Measurements from ENCODE around the gene AURKB. TPM values are rescaled to one million over a fixed set of nuclear protein-coding genes. Genes with fewer than 3 reads are reported as not detected.

AURKB gene
- total and polyA plus RNA-seq, 10 of the 15 experiments (the other 5 are each of a cell fraction or from before 2014, with no cell fraction given) = 52.7 to 209 (median 128) TPM

DNA sequence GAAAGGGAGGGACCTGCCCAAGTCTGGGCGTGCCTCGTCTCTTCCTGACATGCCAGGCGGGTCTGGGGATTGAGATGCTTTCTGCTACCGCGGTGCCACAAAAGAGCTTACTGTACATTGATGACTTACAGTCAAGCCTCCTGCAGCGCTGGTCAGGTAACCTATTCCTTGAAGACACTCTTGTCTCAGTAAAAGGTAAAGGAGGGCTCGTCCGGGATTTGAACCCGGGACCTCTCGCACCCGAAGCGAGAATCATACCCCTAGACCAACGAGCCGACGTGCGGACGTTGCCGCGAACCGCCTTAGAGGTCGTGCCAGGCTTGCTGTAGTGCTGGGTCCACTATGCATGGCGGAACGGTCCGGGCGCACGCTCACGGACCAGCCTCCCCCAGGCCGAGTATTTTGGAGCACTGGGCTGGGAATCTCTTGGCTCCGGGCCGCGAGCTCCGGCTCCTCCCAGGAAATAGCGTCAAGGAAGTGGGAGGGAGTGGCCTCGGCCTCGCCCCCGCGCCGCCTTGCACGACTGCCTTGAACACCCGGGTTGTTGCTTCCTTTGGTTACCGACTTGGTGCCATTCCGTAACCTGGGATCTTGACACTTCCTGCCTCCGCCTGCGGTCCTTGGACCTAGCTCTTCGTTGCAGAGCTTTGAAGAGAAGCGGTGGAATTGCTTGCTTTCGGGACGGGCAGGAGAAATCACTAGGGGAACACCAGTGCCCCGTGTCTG, 12.4 kb upstream of the AURKB start:
- Histone ChIP-seq H2AFZ (ENCODE audit: control insufficient read depth, low read depth, low read length) (peak overlapping the region; percentile 91), H4K20me1 (ENCODE audit: control insufficient read depth, insufficient read depth) (no peaks in the 10 kb centered on the region; the same call in 1 of the 2 replicates), H3K4me1 (ENCODE audit: control insufficient read depth, insufficient read depth, low read length) (peaks cover 27% of the 10 kb centered on the region), H3K36me3 (ENCODE audit: control insufficient read depth in 2 of 2, insufficient read depth in 2 of 2, low read length in 1 of 2) (peaks cover 3 to 6% of the 10 kb centered on the region in 2 experiments; a peak in 2 of 4 replicates), H3K9me3 (replicated peaks; ENCODE audit: control insufficient read depth, insufficient read depth, low read length) (no peaks in the 10 kb centered on the region), H3K9ac (ENCODE audit: control insufficient read depth, insufficient read depth, low read length) (peak overlapping the region; percentile 95), H3K4me3 (peak overlapping the region; percentile 83), H3K27ac (ENCODE audit: control insufficient read depth, insufficient read depth) (peak overlapping the region; percentile 97), H3K27me3 (replicated peaks in 1 of 2; ENCODE audit: control insufficient read depth in 2 of 2, insufficient read depth in 2 of 2, low read length in 1 of 2) (no peaks in the 10 kb centered on the region), H3K79me2 (ENCODE audit: control insufficient read depth, insufficient read depth, low read length) (no peaks in the 10 kb centered on the region), H3K4me2 (ENCODE audit: control insufficient read depth, insufficient read depth) (peak overlapping the region; percentile 99)
- FAIRE-seq = no peak
- BruUV-seq (replicated peaks) = no TSS peak
- SMC1A ChIA-PET (ENCODE audit: uncharacterized antibody, unreplicated experiment) = interaction anchor here (0.6 to 6.7 kb wide), 12 partner anchors 12 to 103 kb away, joined by 3 to 64 read pairs (median 22); partner anchors contain the start of genes AURKB, BORCS6, CTC1 and PFAS
- in situ Hi-C loops (cut with MboI) = loop anchor here (5.0 kb wide), 2 partner anchors 35 to 95 kb away; no protein-coding TSS in a partner anchor
- WGBS (ENCODE audit: insufficient coverage, insufficient replicate concordance, low lambda C conversion rate, missing lambda C conversion rate) = under 1% methylated on average over 49 of the region's 49 CpGs
- CTCF ChIA-PET = interaction anchor here (0.8 to 5.0 kb wide), 13 partner anchors 12 to 154 kb away, joined by 3 to 56 read pairs (median 14); partner anchors contain the start of genes ALOXE3, AURKB, BORCS6 and CTC1
- POLR2A ChIA-PET = interaction anchor here (1.0 to 9.0 kb wide), 14 partner anchors 13 to 100 kb away, joined by 3 to 161 read pairs (median 6); partner anchors contain the start of genes AURKB, BORCS6, CTC1 and PFAS
- ATAC-seq = peak; percentile 56
- peak; percentile 81 for DNase-seq (ENCODE audit: low read depth, low spot score)
- intact Hi-C loops (cut with micrococcal nuclease; ENCODE audit: unreplicated experiment) = loop anchor here (1.0 to 5.0 kb wide), 6 partner anchors 25 to 103 kb away; no protein-coding TSS in a partner anchor
- RAD21 ChIA-PET (ENCODE audit: unreplicated experiment) = interaction anchor here (0.9 to 6.5 kb wide), 13 partner anchors 12 to 103 kb away, joined by 3 to 117 read pairs (median 5); partner anchors contain the start of genes AURKB, BORCS6, CTC1 and PFAS
- TF ChIP-seq, protein P1, sequence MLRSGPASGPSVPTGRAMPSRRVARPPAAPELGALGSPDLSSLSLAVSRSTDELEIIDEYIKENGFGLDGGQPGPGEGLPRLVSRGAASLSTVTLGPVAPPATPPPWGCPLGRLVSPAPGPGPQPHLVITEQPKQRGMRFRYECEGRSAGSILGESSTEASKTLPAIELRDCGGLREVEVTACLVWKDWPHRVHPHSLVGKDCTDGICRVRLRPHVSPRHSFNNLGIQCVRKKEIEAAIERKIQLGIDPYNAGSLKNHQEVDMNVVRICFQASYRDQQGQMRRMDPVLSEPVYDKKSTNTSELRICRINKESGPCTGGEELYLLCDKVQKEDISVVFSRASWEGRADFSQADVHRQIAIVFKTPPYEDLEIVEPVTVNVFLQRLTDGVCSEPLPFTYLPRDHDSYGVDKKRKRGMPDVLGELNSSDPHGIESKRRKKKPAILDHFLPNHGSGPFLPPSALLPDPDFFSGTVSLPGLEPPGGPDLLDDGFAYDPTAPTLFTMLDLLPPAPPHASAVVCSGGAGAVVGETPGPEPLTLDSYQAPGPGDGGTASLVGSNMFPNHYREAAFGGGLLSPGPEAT (IDR thresholded peaks at IDR 0.05; ENCODE audit: low read depth) = peak; percentile 78
- TF ChIP-seq TBL1XR1 (IDR thresholded peaks at IDR 0.05; ENCODE audit: low read depth, low read length) = peak; percentile 74; the same call in 1 of the 2 replicates
- 0 out of 2 replicates have a peak, but pooled peaks have one; percentile 26 for TF ChIP-seq MTA2 (IDR thresholded peaks at IDR 0.05; ENCODE audit: low read depth)
- no peak for TF ChIP-seq RCOR1 (conservative IDR thresholded peaks at IDR 0.05; ENCODE audit: low read depth, low read length)
- TF ChIP-seq POLR2AphosphoS2 (IDR thresholded peaks at IDR 0.05; ENCODE audit: low read depth, low read length) = 0 out of 2 replicates have a peak, but pooled peaks have one; percentile 49
- peak; percentile 63; the same call in 1 of the 2 replicates for TF ChIP-seq SIN3A (IDR thresholded peaks at IDR 0.05; ENCODE audit: low read depth, low read length)
- TF ChIP-seq SREBF2 (IDR thresholded peaks at IDR 0.05; ENCODE audit: low read length) = peak; percentile 96
- no peak for TF ChIP-seq ZZZ3 (IDR thresholded peaks at IDR 0.05; ENCODE audit: control insufficient read depth, insufficient read length, low read depth)
- TF ChIP-seq, protein P2, sequence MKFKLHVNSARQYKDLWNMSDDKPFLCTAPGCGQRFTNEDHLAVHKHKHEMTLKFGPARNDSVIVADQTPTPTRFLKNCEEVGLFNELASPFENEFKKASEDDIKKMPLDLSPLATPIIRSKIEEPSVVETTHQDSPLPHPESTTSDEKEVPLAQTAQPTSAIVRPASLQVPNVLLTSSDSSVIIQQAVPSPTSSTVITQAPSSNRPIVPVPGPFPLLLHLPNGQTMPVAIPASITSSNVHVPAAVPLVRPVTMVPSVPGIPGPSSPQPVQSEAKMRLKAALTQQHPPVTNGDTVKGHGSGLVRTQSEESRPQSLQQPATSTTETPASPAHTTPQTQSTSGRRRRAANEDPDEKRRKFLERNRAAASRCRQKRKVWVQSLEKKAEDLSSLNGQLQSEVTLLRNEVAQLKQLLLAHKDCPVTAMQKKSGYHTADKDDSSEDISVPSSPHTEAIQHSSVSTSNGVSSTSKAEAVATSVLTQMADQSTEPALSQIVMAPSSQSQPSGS (IDR thresholded peaks at IDR 0.05; ENCODE audit: low read length) = no peak
- TF ChIP-seq HCFC1 (IDR thresholded peaks at IDR 0.05; ENCODE audit: low read length) = no peak
- peak; percentile 70 for TF ChIP-seq SMAD5 (IDR thresholded peaks at IDR 0.05; ENCODE audit: low read depth)
- TF ChIP-seq ASH2L (IDR thresholded peaks at IDR 0.05; ENCODE audit: borderline replicate concordance, low read depth) = peak; percentile 76
- no peak for TF ChIP-seq IRF4 (IDR thresholded peaks at IDR 0.05; ENCODE audit: low read depth, low read length)
- peak in 1 of 2 experiments; percentile 12; a peak in 1 of 4 replicates for TF ChIP-seq EP300 (IDR thresholded peaks at IDR 0.05; ENCODE audit: borderline replicate concordance in 1 of 2, control insufficient read depth in 1 of 2, low read depth in 2 of 2, low read length in 2 of 2)
- TF ChIP-seq CBX5 (IDR thresholded peaks at IDR 0.05; ENCODE audit: low read depth) = no peak
- no peak for TF ChIP-seq HDAC6 (IDR thresholded peaks at IDR 0.05; ENCODE audit: unreplicated experiment)
- TF ChIP-seq HDAC2 (IDR thresholded peaks at IDR 0.05) = no peak; the same call in 1 of the 2 replicates
- TF ChIP-seq KLF5 (IDR thresholded peaks at IDR 0.05; ENCODE audit: partially characterized antibody) = peak; percentile 37
- peak; percentile 67 for TF ChIP-seq TAF1 (IDR thresholded peaks at IDR 0.05; ENCODE audit: borderline replicate concordance, low read depth, low read length)
- peak; percentile 97 for TF ChIP-seq ZSCAN29 (IDR thresholded peaks at IDR 0.05)
- TF ChIP-seq BHLHE40 (IDR thresholded peaks at IDR 0.05; ENCODE audit: borderline replicate concordance in 1 of 2, low read depth in 2 of 2, low read length in 1 of 2) = peak in 1 of 2 experiments; percentile 62; a peak in 1 of 4 replicates

Measured in GM12878 (cell line).